Ramos (cell line): ENCODE data around the gene C5.

Experiments used
- in situ Hi-C: fragments of 300-500 bp; cut with MboI; formaldehyde crosslinking; loops from one replicate; pipeline ENCODE4 v1.14.3; 2022; ENCODE audit warnings: low sequenced_read_pairs; ENCODE audit not compliant: unreplicated experiment

Gene C5

DNA sequence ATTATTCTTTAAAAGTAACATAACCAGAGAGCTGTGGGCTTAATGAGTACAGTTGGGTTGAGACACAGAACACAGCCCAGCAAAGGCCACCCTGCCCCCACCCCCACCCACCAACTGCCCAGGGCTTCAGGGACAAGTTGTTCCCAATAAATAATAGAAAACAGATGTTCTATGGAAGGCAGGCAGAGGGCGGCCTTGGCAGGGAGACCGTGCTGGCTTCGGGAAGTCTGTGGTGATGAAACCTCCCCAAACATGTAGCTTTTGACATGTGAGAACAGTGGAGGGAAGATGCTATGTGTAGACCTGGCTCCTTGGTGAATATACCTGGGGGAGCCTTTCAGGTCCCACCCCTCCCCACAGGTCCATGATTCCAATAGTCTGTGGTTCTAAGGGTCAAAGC, 133.5 kb downstream of the C5 start:
- in situ Hi-C loops: no loop called here

DNA sequence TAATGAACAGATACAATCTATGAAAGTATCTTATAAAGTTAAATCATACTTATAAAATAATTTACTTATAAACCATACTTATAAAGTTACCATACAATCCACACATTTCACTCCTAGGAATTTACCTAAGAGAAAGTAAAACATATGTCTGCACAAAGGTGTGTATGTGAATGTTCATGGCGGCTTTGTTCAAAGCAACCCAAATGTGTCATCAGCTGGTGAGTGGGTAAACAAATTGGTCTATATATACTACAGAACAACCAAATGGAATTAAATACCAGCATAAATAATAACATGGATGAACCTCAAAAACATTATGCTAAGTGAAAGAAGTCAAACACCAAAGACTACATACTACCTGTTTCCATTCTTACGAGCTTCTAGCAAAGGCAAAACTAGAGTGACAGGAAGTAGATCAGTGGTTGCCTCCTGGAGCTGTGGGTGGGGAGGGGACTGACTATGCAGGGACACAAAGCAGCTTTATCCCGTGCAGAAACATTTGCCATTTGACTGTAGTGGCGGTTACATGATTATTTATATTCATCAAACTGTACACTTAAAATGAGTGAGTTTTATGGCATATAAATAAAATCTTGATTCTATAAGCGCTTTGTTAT, 134.1 kb downstream of the C5 start:
- in situ Hi-C loops: no loop called here

DNA sequence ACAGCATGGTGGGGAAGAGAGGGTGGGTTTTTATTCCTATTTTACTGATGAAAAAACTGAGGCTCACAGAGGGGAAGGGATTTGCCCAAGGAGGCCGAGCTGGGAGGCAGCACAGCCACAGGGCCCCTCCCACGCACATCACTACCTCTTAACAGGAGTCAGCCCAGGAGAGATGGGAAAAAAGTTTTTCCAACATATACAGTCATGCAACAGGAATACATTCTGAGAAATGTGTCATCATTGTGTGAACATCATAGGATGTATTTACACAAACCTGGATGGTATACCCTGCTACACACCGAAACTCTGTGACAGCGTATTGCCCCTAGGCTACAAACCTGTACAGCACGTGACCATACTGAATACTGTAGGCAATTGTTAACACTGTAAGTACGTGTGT, 135.1 kb downstream of the C5 start:
- in situ Hi-C loops: no loop called here

DNA sequence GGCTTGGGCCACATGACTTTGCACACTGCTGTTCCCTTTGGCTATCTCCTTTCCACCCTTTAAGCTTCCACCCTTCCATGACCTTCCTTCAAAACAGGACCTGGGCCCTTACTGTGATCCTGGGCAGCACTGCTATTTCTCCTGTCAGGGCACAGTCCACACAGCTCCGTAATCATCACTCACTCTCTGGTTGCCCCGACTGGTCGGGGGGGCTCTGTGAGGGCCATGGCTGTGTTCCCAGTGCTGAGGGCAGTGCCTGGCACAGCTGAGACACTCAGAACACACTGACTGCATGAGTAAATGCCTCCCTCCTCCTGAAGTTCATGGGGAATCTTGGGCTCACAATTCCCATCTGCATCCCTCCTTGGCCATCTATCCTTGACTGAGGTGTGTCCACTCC, 135.7 kb downstream of the C5 start:
- in situ Hi-C loops: no loop called here

DNA sequence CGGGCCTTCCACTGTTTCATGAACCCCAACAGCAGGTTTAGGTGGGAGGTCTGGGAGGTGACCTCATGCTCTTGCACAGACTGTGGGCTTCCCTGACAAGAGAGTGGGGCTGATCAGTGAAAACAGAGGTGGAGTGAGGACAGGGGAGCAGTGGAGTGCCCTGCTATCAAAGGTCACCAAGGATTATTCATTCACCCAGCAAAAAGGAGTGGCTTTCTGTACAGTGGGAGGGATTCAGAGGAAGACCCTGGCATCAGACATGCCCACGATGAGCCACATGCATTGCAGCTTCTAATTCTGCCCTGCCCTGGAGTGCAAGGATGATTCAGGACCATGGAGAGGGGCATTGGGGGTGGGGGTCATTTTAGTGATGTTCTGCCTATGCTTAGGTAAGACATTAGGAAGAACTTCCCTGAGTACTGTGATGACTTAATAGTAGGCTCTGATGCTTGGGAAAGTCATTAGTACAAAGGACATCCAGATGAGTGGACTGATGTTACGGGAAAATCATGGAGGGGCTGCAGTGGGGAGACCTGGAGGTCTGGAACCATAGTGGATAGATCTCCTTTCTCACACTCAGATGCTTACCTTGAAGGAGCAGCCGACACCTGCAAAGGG, 136.3 kb downstream of the C5 start:
- in situ Hi-C loops: no loop called here

DNA sequence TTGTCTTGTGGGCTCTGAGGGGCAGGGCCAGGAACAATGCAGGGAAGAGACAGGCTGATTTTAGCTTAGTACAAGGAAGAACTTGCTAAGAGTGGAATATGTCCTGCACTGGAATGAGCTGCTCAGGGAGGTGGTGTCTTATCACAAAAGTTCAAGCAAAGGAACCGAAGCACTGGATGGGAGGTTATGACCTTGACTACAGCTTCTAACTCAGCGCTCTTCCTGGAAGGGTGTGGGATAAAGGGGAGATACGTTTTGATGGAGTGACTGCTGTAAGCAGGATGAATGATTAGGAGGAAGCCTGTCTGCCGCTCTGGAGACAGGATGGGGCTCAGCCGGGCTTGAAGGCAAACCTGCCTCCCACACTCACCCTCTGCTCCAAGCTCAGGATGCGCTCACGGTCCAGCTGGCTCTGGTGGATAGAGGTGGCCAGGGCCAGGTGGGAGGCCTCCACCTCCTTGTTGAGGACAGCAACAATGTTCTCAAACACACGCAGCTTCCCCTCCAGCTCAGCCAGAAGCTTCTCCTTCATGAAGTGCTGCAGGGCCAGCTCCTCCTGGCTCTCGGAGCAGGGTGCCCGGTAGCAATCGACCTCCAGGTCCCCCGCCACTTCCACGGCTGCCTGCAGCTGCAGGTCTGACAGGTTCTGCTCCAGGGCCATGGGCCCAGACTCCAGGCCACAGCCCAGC, 137.0 kb downstream of the C5 start:
- in situ Hi-C loops: no loop called here

DNA sequence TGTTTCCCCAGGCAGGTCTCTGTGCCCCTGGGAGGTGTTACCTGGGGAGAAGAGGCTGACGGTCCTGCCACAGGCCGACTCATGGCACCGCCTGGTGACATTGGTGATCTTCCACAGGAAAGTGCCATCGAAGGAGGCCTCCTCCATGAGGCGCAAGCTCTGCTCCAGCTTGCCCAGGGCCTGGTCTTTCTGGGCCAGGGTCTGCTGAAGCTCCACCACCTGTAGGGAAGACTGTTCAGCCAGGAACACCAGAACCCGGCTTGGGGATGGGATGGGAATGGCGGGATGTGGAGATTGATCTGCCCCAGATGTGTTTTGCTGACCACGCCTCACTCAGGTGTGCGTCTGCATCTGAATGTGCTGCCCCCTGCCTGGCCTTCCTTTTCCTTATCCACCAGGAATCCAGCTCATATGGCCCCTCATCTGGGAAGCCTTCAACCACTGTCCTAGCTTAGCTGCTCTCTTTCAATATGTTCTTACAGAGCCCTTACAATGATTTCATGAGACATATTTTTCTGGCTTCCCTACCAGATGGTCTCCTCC, 138.7 kb downstream of the C5 start:
- in situ Hi-C loops: no loop called here

DNA sequence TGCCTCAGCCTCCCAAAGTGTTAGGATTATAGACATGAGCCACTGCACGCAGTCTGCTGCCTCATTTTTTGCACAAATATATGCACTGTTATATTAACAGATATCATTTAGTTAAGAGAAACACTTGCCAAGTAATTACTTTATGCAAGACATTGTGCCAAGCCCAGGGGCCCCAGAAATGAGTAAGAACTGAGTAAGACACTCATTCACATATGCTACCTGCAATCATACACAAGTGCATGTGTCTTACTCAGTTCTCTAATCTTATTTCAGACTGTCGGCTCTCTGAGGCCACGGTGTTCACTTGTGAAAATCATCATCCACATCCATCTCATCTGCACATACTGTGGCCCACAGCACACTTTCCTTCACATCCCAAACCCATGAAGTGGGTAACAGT, 139.4 kb downstream of the C5 start:
- in situ Hi-C loops: no loop called here

DNA sequence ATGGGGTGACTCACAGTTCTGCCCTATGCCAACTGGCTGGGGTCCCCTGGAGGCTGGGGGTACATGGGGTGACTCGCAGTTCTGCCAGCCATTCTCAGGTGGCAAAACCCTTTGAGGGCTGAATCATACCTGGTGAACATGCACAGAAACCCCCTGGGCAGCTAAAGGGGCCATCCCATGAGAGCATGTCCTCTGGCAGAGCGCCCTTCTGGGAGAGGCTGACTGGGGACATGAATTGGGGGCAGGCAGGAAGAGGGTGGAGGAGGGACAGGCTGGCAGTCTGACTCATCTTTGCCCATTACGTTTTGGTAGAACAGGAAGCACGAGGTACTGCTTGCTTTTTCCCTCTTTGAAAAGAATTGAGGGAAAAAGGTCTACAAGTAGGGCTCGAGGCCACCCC, 140.2 kb downstream of the C5 start:
- in situ Hi-C loops: no loop called here

DNA sequence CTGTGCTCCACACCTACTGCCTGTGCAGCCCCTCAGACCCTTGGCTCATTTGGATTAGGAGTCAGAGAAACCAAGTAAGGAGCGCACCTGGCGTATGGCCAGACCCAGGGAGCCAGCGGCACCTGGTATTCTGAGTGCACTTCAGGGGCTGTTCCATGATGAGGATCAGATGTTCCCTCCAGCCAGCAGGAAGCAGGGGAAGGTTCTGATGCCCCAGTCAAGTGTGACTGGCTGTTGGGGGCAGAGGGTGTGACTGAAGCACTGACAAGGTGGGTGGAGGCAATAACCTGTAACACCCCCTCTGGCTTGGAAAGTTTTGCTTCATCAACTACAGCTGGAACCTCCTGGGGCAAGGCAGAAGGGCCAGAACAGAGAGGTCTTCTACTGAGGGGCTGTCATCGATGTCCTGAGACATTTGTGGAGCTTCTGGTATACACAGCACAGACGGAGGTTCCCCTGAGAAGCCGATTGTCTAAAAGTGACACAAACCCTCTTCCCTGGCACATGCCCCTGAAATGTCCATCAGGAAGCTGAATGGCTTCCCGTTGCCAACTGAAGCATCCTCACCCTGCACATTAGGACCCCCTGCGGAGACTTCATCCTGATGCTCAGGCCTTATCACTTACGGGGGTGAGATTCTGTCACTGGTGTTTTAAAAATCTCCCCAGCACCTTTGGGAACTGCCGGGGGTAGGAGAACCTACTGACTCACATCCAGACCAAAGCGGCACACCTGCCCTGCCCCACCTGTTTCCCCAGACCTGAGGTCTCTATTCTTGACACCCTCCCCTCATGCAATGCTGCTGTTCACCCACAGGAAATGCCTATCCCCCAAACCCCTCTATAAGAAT, 144.5 kb downstream of the C5 start:
- in situ Hi-C loops: no loop called here

DNA sequence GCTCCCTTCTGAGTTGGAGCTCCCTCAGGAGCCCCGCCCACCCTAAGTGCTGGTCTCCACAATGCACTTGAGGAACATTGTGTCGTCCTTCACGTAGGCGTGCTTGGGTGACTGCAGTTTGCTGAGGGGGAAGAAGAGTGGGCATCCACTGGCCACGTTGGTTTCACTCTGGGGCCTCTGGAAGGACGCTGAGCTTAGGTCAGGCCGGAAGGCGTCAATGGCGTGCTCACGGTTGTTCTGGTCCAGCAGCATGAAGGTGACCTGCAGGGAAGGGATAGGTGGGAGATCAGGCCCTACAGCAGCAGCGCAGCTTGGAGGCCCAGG, 145.1 kb downstream of the C5 start:
- in situ Hi-C loops: no loop called here

DNA sequence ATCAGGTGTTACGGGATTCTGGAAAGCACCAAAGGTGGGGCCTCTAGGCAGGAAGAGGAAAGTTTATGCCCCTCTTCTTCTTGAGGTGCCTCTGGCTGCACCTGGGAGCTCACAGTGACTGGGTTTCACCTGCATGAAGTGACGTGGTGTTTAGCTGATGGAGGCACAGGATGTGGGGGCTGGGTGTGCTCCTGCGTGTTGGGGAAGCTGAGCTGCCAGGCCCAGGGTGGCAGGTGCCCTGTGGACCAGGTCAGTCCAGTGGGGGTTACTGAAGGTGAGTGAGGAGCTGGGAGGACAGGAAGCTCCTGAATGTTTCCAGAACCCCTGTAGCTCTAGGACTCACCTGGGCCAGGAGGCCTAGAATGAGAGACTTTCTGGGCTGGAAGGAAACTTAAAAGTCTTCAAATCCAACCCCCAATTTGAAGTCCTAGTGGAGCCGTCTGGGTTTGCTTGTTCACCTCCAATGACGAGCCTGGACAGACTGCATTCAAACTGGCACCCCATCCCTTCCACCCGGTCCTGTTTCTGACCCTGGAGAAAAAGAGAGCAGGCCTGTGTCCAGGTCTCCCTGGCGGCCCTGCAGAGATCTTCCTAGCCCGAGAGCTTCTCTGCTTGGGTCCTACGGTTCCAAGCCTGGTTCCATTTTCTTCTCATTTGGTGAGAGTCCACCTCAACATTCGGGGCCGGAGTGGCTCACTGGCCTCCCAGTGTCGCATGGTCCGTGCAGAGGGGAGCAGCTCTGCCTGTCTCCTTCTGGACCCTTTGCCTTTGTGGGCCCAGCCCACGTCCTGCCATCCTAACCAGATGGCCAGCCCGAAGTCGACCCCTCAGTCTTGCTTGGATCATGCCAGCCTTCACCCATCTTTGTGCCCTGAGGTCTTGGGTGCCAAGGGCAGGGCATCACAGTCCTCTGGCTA, 145.8 kb downstream of the C5 start:
- in situ Hi-C loops: no loop called here

DNA sequence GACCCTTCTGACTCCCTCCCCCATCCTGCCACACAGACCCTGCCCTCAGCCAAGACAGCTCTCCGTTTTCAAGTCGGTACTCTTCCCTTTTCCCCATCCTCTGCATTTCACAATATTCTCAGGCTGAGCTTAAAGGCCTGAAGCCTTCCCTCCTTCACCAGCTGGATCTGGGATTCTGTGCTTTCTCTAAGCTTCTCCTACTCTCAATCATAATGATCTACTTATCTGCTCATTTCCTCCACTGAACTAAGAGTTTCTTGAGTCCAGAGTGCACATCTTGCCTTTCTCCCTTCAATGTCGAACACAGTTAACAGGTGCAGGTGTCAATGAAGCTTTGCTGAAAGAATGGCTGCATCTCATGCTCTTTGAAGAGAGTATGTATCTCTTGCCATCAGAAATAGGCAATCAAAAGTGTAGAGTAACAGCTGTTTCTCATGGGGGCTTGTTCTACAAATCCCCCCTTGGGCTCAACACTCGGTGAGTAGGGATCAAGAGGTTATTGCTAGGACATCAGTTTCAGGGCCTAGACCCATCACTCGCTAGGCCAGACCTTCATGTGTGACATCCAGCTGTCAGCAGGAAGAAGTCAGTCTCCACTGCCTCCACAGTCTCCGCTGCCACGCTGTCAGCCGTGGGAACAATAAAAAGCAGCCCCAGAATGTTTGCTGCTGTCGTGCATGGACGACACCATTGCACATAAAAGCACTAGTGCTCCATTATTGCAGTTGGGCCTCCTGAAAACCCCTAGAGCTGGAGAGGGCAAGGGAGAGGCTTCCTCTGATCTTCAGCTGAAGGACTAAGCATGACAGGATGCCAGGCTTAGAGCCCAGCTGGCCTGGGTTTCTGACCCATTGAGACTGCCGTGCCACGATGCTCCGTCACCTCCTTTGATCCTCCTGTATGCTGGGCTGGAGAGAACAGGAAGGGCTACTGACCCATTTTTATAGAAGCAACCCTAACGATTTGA, 147.2 kb downstream of the C5 start:
- in situ Hi-C loops: no loop called here
